ENCODE measurements around the gene LRCOL1.

Gene LRCOL1

DNA sequence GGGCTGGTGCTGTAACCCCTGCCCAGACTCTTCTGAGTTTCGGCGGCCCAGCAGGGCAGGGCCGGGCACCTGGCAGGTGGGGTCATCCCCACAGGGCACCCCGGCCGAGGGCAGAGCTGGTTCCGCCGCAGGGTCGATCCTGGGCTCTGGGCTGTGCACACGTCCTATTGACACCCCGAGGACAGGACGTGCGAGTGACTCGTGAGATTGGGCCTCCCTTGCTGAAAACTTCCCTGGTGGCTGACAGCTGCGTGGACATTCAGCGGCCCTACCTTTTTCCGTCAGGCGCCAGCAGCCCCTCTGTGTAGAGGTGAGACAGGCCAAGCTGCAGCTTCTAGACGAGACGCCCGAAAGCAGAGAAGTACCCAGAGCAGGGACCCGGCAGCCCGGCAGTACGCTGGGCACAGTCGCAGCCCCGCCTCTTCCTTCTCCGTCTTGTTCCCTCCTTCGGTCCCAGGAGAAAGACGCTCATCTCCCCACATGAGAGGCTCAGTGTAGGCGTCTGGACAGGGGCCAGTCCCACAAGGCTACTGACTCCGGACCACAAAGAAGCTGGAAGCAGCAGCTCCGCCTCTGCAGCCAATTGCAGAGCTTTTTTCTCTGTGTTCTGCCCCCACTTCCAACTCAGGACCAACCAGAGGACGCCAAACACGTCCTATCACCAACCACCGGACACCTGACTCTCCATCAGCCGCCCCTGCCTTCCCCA is at the start of gene LRCOL1:
Gene LRCOL1, minus strand, starts transcription at position 532 of the 709 bp plus-strand sequence. CDS start 4,331 bp downstream, outside the sequence.
- peak; percentile 92 for DNase-seq

DNA sequence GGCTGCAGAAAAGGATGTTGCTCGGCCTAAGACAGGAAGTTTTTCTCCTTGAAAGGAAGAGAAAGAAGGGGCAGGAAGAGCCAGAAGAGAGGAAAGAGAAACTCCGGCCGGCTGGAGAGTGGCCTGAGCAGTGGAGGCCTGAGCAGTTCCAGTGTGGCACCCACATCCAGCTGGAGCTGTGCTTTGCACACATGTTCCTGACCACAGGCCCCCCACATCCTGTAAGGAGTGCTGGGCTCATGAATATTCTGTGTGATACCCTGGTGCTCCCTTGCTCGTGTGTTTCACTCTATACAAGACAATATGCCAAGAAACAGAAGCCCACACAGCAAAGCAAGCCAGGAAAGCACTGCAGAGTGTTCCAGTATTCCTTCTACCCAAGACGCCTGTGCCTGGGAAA is 49.7 kb upstream of the LRCOL1 start:
- no peak for DNase-seq

DNA sequence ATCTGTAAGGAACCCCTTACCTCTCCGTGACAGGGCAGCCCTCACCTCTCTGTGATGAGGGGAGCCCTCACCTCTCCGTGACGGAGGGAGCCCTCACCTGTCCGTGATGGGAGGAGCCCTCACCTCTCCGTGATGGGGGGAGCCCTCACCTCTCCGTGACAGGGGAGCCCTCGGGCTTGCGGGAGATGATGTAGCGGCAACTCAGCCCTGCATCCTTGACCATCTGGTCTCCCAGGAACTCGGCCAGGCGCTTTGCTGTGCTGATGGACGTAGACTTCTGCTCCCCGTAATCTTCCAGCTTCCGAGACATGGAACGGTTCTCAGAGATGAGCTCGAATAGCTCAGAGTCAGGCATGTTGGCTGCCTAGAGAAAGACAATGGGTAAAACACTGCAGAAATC is 48.8 kb upstream of the LRCOL1 start:
- DNase-seq = no peak

DNA sequence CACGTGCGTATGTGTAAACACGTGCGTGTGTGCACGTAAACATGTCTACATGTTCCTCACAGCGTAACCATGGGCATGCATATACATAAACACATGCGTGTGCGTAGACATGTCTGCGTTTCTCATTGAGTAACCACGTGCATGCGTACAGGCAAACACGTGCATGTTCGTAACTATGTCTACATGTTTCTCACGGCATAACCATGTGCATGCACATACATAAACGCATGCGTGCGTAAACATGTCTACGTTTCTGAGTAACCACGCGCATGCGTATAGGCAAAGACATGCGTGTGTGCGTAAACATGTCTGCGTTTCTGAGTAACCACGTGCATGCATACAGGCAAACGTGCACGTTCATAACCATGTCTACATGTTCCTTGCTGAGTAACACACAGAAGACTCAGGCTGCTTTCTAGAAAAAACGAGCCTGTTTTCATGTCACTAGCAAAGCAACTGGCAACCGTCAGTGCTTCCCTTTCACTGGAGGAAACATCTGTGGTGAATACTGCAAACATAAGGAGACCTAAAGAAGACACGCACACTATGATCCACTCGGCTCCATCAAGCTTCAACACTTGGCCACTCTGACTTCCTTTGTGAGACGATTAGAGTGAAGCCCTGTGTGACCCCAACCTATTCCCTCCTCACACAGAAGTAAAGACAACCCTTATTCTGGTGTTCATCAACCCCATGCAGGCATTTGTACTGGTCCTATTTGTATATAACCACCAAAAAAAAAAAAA is 47.9 kb upstream of the LRCOL1 start:
- no peak for DNase-seq

DNA sequence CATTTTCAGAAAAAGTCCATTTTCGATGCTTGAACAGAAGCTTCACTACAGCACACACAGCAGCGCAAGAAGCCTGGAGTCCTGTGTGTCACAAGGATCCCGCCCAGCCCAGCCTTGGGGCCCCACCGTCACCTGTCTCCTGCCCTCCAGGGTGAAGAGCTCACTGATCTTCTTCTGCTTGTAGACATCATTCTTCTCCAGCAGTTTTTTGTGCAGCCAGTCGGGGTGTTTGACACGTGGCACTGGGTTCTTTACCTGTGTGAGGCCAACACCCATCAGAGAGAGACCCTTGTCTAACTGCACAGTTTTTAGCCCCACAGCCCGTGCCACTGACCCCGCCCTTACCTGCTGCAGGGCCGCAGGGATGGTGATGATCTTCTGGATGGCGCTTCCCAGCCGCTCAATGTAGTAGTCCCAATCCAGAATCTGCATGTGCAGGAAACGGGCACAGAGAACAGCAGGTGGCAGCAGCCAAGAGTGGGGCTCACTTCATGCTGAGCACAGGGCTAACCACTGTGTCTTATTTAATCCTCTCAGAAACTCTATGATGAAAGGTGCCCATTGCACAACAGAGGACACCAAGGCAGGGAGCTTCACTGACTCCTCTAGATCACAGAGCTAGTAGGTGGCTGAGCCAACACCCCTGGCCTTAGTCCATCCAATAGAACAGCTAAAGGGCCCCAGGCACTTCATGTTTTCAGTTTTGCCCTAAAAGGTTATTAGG is 46.8 kb upstream of the LRCOL1 start:
- DNase-seq = no peak

DNA sequence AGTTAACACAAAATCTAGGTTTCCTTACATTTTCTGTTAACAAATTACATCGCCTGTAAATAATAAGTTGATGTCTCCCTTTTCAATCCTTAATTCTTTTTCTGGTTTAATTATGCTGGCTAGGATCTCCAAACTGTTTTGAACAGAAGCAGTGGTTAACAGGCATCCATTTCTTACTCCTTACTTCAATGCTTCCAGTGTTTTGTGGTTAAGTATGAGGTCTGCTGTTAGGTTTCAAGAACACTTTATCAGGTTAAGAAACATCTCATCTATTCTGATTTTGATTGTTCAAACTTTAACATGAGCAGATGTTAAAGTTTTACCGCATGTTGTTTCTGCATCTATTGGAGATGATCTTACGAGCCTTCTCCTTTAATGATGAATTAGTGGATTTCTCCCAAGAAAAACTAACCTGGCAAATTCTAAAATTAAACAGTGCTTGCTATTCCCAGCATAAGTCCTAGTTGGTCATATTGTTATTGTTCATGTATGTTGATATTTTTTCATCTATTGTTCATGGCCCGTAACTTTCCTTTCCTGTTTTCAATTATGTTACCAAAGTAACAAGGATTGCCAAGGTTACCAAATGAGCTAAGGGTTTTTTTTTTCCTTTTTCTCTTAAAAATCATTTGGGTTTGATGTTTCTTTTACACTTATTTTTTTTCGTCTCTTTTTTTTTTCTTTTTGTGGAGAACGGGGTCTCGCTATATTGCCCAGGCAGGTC is 43.3 kb upstream of the LRCOL1 start:
- DNase-seq = no peak

DNA sequence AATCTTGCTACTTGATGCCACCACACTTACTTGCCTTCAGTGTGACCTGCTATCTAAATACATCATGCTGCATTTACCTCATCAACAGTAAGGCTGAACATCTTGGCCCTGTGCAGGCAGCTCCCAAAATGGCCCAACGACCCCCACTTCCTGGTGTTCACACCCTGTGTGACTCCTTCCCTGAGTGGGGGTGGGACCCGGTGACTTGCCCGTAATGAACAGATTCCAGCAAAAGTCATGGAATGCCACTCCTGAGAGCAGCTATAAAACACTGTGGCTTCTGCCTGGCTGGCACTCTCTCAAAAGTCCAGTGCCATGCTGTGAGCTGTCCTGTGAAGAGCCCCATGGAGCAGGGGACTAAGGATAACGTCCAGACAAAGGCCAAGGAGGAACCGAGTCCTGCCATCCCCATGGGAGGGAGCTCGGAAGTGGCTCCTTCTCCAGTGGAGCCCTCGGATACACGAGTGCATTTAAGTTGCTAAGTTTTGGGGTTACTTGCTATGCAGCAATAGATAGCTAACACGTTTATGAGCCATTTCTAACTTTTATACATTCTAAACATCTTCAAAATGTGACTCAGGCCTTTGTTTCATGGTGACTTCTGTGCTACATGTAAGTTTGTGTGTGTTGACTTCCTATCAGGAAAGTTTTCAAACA is 41.2 kb upstream of the LRCOL1 start:
- peak; percentile 97 for DNase-seq

DNA sequence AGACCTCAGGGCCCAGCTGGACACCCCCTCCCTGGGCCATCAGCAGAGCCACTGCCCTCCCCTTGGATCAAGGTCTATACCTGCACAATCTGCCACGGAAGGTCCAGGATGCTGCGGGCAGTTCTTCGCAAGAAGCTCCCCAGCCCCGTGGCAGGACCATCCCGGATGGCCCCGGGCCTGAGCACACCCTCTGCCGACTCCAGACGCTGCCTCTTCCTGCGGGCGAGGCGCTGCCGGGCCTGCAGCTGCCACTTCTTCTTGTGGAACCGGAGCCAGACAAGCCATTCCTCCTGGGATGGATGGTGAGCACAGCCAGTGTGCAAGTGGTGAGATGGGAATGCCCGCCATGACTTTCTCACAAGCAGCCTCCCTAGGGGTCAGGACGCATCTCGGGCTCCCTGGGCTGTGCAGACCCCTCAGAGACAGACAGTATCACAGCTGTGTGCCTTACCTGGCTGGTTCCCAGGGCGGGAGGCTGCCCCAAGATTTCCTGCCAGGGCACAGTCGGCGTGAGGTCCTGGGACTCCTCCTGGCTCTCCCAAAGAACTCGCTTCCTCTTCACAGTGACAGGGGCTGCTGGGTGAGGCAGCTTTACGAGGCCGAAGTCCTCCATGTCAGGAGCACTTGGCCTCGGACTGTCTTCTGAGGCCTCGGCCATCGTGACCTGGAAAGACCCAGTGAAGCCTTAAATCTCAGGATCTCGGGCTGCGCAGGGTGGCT is 39.0 kb upstream of the LRCOL1 start:
- no peak for DNase-seq

DNA sequence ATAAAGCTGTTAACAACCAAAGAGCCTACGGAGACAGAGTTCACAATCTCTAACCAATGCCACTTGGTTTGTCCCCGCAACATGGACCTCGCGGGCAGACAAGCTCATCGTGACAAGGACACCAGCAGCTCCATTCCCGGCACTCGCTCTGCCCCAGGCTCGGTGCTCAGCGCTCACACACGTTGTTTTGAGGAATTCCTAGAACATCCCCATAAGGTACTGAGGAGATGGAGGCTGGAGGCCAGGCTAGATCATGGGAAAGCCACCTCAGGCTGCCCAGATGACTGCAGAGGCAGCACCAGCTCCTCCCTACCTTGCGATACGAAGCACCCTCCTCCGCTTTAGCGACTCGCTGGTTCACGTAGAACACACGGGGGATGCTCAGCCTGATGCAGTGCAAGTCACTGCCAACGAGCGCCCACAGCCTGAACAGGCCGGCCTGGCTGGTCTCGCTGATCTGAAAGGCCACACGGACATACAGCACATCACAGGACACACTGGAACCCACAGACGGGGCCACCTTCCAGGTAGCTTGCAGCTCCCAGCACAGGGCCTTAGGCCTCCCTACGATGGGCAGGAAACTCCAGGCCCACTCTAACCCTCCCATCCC is 38.3 kb upstream of the LRCOL1 start:
- no peak for DNase-seq

DNA sequence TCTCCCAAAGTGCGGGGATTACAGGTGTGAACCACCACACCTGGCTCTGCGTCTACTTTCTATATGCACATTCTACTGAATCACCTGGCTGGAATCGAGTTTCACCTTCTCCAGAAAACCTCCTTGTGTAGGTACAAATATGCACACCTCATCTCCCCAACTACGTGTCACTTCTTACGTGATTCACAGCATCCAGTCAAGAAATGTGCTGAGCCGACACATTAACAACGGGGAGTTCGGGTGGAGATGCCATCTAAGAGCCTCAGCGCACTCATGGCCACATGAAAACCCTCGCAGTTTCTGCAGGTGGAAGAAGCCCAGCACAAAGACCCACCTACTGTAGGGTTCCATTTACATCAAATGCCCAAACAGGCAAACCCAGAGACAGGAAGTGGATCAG is 37.5 kb upstream of the LRCOL1 start:
- DNase-seq = no peak

DNA sequence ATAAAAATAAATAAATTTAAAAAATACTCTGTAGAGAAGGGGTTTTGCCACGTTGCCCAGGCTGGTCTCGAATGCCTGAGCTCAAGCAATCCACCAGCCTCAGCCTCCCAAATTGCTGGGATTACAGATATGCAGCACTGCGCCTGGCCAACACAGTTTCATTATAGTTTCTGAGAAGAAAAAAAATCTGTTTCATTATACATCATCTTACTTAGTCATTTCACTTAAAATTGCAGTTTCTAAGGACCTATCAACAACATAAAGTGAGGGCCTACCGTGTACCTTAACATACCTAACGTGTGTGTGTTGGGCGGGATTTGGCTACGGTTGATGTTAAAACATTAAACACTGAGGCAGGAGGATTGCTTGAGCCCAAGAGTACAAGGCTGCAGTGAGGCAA is 36.5 kb upstream of the LRCOL1 start:
- DNase-seq = no peak

DNA sequence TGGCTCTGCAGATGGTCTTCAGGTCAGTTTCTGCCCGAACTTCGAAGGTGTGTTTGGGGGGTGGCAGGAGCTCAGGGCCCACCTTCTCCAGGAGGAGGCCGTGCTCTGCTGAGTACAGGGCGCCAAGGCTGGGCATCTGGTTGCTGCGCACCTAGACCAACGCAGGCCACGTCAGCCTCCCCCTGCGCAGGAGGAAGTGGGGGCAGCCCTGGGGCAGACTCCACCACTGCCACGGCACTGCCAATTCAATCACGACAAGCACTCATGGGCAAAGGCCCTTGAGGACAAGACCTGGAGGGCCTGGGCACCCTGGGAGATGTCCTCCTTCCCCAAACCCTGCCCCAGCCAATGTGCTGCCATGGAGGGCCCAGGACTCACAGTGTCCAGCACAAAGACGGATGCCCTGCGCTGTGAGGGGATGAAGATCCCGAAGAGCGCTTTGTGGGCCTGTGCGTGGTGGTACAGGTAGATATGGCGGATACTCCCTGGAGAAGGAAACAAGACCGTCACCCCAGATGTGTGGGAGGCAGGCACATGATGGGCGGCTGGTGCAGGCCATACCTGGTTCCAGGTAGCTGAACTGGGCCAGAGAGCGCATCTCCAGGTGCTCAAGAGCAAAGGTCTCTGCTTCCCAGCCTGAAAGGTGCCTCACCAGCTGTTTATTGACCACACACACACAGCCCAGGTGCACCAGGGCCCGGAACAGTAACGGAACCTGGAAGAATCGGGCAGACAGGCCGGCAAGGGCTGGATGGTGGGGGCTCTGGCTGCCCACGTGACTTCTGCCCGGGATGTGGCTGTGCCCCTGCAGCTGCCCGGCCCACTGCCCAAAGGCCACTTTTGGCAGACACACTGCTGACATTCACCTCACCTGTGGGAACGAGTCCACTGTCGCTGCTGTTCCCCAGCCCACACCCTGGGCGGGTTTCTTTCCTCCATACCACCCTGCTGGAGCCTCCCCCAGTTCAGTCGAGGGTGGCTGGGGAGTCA is 32.8 kb upstream of the LRCOL1 start:
- no peak for DNase-seq

DNA sequence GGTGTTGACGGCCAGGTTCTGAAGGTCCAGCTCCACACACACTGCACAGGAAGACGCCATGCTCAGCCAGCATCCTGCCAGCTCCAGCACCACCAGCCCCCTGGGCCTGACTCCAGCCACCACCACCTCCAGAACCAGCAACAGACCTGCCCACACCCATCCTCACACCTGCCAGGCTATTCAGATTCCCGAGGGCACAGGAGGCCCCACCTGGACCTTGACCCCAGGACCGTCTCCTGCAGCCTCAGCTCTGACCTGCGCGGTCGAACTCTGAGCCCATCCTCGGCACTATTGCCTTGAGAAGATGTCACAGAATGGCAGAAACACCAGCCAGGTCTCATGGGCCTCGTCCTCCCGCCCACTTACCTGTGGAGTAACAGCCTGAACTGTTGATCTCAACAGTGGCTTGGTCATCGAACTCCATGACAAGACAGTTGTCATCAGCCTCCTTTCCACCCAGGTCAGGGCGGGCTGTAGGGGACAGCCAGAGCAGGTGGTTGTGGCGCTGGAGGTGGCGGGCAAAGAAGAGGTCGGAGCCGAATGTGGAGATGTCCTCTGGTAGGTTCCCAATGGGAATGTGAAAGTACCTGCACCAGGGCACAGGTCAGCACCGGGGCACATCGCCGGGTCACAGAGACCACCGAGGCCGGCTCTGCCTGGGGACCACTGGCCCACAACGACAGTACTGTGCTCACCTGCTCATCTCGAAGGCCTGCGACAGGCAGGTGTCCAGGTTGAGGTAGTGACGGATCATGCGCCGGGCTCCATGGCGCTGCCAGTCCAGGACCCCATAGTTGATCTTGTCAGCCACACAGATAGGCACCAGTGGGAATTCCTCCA is 31.6 kb upstream of the LRCOL1 start:
- DNase-seq = no peak

DNA sequence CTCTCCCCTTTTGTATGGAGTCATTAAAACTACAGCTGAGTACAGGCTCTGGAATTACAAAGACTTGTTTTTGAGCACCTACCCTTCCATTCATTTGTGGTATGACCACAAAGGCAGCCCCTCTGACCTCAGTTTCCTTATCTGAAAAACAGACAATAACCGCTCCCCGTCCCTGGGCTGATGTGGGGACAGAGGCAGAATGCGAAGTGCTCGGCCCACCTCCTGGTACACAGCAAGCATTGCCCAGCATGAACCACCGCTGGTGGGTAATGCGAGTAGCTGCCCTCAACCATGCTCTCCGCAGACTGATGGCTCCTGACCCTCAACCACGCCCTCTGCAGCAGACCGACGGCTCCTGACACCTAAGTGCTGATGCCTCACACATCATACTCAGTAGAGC is 30.6 kb upstream of the LRCOL1 start:
- DNase-seq = no peak

DNA sequence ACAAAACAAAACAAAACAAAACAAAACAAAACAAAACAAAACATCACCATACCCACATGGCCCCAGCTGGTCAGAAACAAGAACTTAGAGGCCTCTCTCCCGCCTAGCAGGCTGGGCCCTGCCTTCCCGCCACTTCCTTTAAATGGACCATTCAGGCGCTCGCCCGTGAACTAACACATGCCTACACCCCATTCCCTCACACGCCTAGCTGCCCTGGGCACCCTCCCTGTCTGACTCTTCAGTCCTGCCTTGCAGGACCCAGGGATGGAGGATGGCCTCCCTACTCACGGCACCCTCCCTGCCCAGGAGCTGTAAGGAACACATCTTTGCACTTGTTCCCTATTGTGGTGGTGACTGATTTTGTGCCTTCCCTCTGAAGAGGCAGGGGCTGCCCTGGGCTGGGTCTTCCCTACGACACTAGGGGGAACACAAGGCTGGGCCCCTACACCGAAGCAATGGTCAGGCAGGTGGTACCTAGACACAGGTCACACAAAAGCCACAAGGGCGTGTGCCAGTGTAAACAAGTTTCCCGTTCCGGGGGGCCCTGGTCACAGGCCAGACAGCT is 29.7 kb upstream of the LRCOL1 start:
- DNase-seq = no peak

DNA sequence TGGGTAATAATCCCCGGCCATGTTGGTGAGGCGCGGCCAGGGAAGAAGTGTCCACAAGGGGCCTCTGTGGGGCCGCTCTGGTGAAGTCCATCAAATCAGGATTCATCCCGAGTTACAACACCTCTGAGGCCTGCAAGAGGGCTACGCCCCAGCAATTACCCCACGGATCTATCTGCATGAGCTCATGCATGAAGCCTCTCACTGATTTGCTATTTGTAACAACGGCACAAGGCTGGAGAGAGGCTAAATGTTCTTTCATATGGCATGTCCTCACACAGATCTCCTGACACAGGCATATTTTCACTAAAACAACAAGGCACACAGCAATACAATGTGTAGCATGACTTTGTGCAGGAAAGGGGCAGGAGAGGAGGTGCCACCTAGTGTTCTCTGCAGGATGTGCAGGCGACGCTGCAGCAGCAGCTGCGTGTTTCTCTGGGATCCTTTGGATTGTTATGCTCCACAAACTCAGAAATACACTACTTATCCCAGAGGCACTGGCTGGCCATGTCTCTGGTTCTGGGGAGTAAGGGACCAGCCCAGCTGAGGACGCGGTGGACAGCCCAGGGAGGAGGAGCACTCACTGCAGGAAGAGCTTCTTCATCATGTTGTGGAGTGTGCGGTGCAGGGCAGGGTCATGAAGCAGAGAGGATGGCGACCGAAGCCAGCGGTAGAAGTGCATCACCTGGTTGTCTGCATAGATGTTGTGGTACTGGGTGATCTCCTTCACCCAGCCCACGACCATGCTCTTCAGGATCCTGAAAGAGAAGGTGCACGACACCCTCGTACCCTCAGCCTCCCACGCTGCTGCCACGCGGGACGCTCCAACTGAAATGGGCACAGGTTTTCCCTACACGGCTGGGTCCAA is 28.4 kb upstream of the LRCOL1 start:
- peak; percentile 22 for DNase-seq

DNA sequence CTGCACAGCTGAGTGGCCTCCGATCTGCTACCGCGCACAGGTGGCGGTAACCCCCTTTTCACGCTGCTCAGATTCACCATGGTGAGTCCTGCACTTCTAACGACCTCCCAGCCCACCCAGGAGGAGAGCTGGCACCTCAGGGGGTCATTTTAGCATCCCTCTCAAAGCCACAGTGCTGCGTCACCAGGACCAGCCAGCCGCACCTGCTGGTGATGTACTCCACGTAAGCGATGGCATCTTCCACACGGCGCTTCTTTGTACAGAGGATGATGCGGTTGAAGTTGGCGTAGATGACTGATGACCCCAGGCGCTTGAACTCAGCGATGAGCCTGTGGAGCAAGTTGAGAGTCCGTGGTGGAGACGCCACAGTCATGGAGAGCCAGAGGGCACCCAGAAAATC is 27.4 kb upstream of the LRCOL1 start:
- no peak for DNase-seq

All from DMS79 treated with DMSO at 0.1 percent for 48 hours (cell line).